Peyer's patch (tissue), 4 donors: ENCODE results near the gene ASCC2.

Experiments
- CTCF ChIP-seq, 6 experiments: fragments of 450-650 bp in 4 of 6; fragments of 200-600 bp in 2 of 6; sonication (generic) in 1 of 6; IDR thresholded peaks; one replicate each; pipeline ENCODE4 v1.5.1; 2017 to 2019; ENCODE audit warnings: antibody characterized with exemption in 6 of 6, mild to moderate bottlenecking in 3 of 6, moderate library complexity in 1 of 6
- POLR2A ChIP-seq, 2 donors: fragments of 450-650 bp; IDR thresholded peaks; one replicate each; pipeline ENCODE4 v1.5.1; 2017; ENCODE audit warnings: antibody characterized with exemption in 2 of 2, mild to moderate bottlenecking in 2 of 2, moderate library complexity in 2 of 2

- no peak for TF ChIP-seq CTCF (IDR thresholded peaks at IDR 0.05)
- TF ChIP-seq POLR2A (IDR thresholded peaks at IDR 0.05) = no peak
Observed at GRCh38 chr22:29842740-29843139, 4.7 kb upstream of the ASCC2 start.
